Measurements from ENCODE around the gene MALAT1. TPM values are rescaled to one million over a fixed set of nuclear protein-coding genes. Genes with fewer than 3 reads are reported as not detected.

The MALAT1 gene
- total and polyA plus RNA-seq, 2 of the 8 experiments (the other 6 are each of a cell fraction or from before 2014, with no cell fraction given): 115 to 984 TPM

GRCh38 chr11:65540290-65541092 lies 41.6 kb downstream of the MALAT1 start (continued):
- TF ChIP-seq EZH2 (IDR thresholded peaks at IDR 0.05; ENCODE audit: low read depth, low read length, severe bottlenecking) (no peak), TBP (IDR thresholded peaks at IDR 0.05; ENCODE audit: low read depth, low read length) (0 out of 2 replicates have a peak, but pooled peaks have one; percentile 33), ATF3 (IDR thresholded peaks at IDR 0.05; ENCODE audit: insufficient read depth, low read depth, low read length) (no peak), CTCF (IDR thresholded peaks at IDR 0.05; ENCODE audit: control extremely low read depth in 1 of 3, insufficient read depth in 1 of 3, low read depth in 1 of 3, low read length in 3 of 3) (peak in 2 of 3 experiments; percentile 75 to 88; a peak in 3 of 4 replicates), MAX (IDR thresholded peaks at IDR 0.05) (peak; percentile 63), SIN3A (conservative IDR thresholded peaks at IDR 0.05 in 1 of 2, IDR thresholded peaks at IDR 0.05 in 1 of 2; ENCODE audit: low read depth in 1 of 2, low read length in 2 of 2) (0 out of 4 replicates have a peak, but pooled peaks of 1 of the 2 experiments have one; percentile 51), HDAC2 (IDR thresholded peaks at IDR 0.05; ENCODE audit: borderline replicate concordance in 1 of 2, low read depth in 2 of 2, low read length in 2 of 2) (peak in 1 of 2 experiments; percentile 75; a peak in 1 of 4 replicates), POLR2AphosphoS5 (IDR thresholded peaks at IDR 0.05; ENCODE audit: low read depth, low read length) (peak; percentile 68; the same call in 1 of the 2 replicates), RAD21 (IDR thresholded peaks at IDR 0.05 in 1 of 2, conservative IDR thresholded peaks at IDR 0.05 in 1 of 2; ENCODE audit: low read depth in 2 of 2, low read length in 2 of 2) (peak; percentile 74 to 81), KDM4A (IDR thresholded peaks at IDR 0.05; ENCODE audit: low read depth, low read length, severe bottlenecking) (peak; percentile 77)
